Keratinocyte (primary cell): ENCODE results near the gene ERVH48-1. TPM values are rescaled to one million over a fixed set of nuclear protein-coding genes. Genes with fewer than 3 reads are reported as not detected.
"Not testable (repeated sequence)": the region's sequence is repeated elsewhere in the genome, so short reads cannot be mapped to it uniquely, and the experiment has no call there.

Source experiments
- DNase-seq: peaks from one replicate; pipeline ENCODE4 v3.0.0-alpha.2; 2011; ENCODE audit warnings: low read depth, missing footprints, low spot score
- FAIRE-seq: peaks from 2 replicates; lab custom pipeline; 2011; peaks lifted over from hg19 to GRCh38; lab: Jason Lieb, UNC
- H2AFZ ChIP-seq: 2 replicates; pipeline ENCODE4 v1.6.0; 2012; ENCODE audit warnings: low read length, control low read depth, inconsistent platforms; ENCODE audit not compliant: control insufficient read depth
- H3K27ac ChIP-seq: 2 replicates; pipeline ENCODE4 v1.5.1; 2011; ENCODE audit warnings: low read length; ENCODE audit not compliant: control insufficient read depth, insufficient read depth
- H3K27me3 ChIP-seq: 3 replicates; pipeline ENCODE4 v1.6.0; 2011; ENCODE audit warnings: low read length; ENCODE audit not compliant: control insufficient read depth, insufficient read depth; ENCODE audit errors: extremely low read depth
- H3K36me3 ChIP-seq, 2 experiments: 2 replicates in 1 of 2; 3 replicates in 1 of 2; pipeline ENCODE4 v1.5.1; 2011; ENCODE audit warnings: low read length in 2 of 2, mild to moderate bottlenecking in 1 of 2; ENCODE audit not compliant: control insufficient read depth in 2 of 2, insufficient read depth in 2 of 2; ENCODE audit errors: extremely low read depth in 1 of 2
- H3K4me1 ChIP-seq: 3 replicates; pipeline ENCODE4 v1.5.1; 2011; ENCODE audit warnings: low read length; ENCODE audit not compliant: control insufficient read depth, insufficient read depth; ENCODE audit errors: extremely low read depth
- H3K4me2 ChIP-seq: 3 replicates; pipeline ENCODE4 v1.6.0; 2011; ENCODE audit warnings: low read depth, low read length; ENCODE audit not compliant: control insufficient read depth, insufficient read depth; ENCODE audit errors: extremely low read depth
- H3K4me3 ChIP-seq, 3 experiments: fragments of 200-600 bp in 1 of 3; sonication (generic) in 1 of 3; 2 replicates in 2 of 3; 3 replicates in 1 of 3; pipeline ENCODE4 v1.5.1; 2011 to 2016; ENCODE audit warnings: low read length in 3 of 3, mild to moderate bottlenecking in 3 of 3, control low read depth in 2 of 3, inconsistent platforms in 1 of 3, low read depth in 1 of 3, mixed read lengths in 1 of 3, mixed run types in 1 of 3, moderate library complexity in 1 of 3; ENCODE audit not compliant: control insufficient read depth in 2 of 3, insufficient read depth in 2 of 3; ENCODE audit errors: extremely low read depth in 1 of 3
- H3K79me2 ChIP-seq: 2 replicates; pipeline ENCODE4 v1.6.0; 2012; ENCODE audit warnings: low read length; ENCODE audit not compliant: control insufficient read depth, insufficient read depth
- H3K9ac ChIP-seq: 3 replicates; pipeline ENCODE4 v1.6.0; 2011; ENCODE audit warnings: low read length; ENCODE audit not compliant: control insufficient read depth, insufficient read depth; ENCODE audit errors: extremely low read depth
- H3K9me1 ChIP-seq: 3 replicates; pipeline ENCODE4 v1.6.0; 2011; ENCODE audit warnings: low read length; ENCODE audit not compliant: control insufficient read depth, insufficient read depth; ENCODE audit errors: extremely low read depth
- H3K9me3 ChIP-seq: 2 replicates; pipeline ENCODE4 v1.5.1; 2012; ENCODE audit warnings: low read depth, low read length; ENCODE audit not compliant: control insufficient read depth
- H4K20me1 ChIP-seq: 3 replicates; pipeline ENCODE4 v1.6.0; 2011; ENCODE audit warnings: low read length; ENCODE audit not compliant: control insufficient read depth, insufficient read depth; ENCODE audit errors: extremely low read depth
- CTCF ChIP-seq, 3 experiments: IDR thresholded peaks in 1 of 3; conservative IDR thresholded peaks in 1 of 3; optimal IDR thresholded peaks in 1 of 3; 2 replicates in 2 of 3; 3 replicates in 1 of 3; pipeline versions ENCODE3 to v1.5.1; 2011; ENCODE audit warnings: low read length in 3 of 3, mild to moderate bottlenecking in 3 of 3, moderate library complexity in 2 of 3, control low read depth in 1 of 3, inconsistent platforms in 1 of 3; ENCODE audit not compliant: insufficient read depth in 2 of 3; ENCODE audit errors: extremely low read depth in 1 of 3
- EZH2 ChIP-seq: IDR thresholded peaks from one replicate; pipeline ENCODE4 v1.6.1; 2012; ENCODE audit warnings: inconsistent platforms, mild to moderate bottlenecking, low read length, moderate library complexity
- dilution Hi-C: fragments of 300-500 bp; cut with MboI; formaldehyde crosslinking; loops from one replicate; pipeline ENCODE4 v1.7.0; 2020; ENCODE audit warnings: low sequenced_read_pairs; ENCODE audit not compliant: extremely low pct_ligation_motif_present
- polyA plus RNA-seq, 5 experiments: library from polyadenylated mRNA; depleted of rRNA in 3 of 5; stranded (reverse) in 3 of 5; stranded (forward) in 1 of 5; unstranded in 1 of 5; fragments of >200 nt; gene quantifications; 1 replicate in 1 of 5; 2 replicates in 3 of 5; 3 replicates in 1 of 5; pipeline versions ENCODE4 v1.2.1 to v1.2.3, GENCODE V29; 2011 to 2012; ENCODE audit warnings: missing spikeins in 2 of 5, low read depth in 1 of 5, low replicate concordance in 1 of 5

Gene ERVH48-1
- polyA plus RNA-seq, 1 donor (not counting 4 experiments of a cell fraction or from before 2014, with no cell fraction given), result 0.03 TPM

- Histone ChIP-seq H3K27me3 (no peaks in the 10 kb centered on the region), H3K36me3 (no peaks in the 10 kb centered on the region), H3K9ac (no peak overlapping the region), H3K9me3 (no peaks in the 10 kb centered on the region), H3K9me1 (no peaks in the 10 kb centered on the region), H3K4me1 (peaks cover 4% of the 10 kb centered on the region), H3K4me3 (no peak overlapping the region), H2AFZ (no peak overlapping the region), H4K20me1 (no peaks in the 10 kb centered on the region), H3K79me2 (no peaks in the 10 kb centered on the region), H3K27ac (no peak overlapping the region), H3K4me2 (no peak overlapping the region)
- TF ChIP-seq CTCF (optimal IDR thresholded peaks at IDR 0.05 in 1 of 3, IDR thresholded peaks at IDR 0.05 in 1 of 3, conservative IDR thresholded peaks at IDR 0.05 in 1 of 3; ENCODE audit: extremely low read depth in 1 of 3, insufficient read depth in 2 of 3, low read length in 3 of 3) (no peak), EZH2 (no peak)
- FAIRE-seq (no peak), DNase-seq (no peak)
- dilution Hi-C loops, result no loop called here
Observed at GRCh38 chr21:42929969-42930368, 4.5 kb upstream of the ERVH48-1 start.

- FAIRE-seq, H3K4me2 ChIP-seq, H3K9ac ChIP-seq, dilution Hi-C loops, H3K36me3 ChIP-seq, H2AFZ ChIP-seq, H3K9me3 ChIP-seq, H3K4me3 ChIP-seq, DNase-seq, H3K9me1 ChIP-seq, H3K27me3 ChIP-seq, H3K79me2 ChIP-seq, H3K27ac ChIP-seq, H4K20me1 ChIP-seq, H3K4me1 ChIP-seq: not testable (repeated sequence)
Observed at GRCh38 chr21:42927474-42928200, 2.2 kb upstream of the ERVH48-1 start.

GRCh38 chr21:42924433-42924751 lies 1.0 kb downstream of the ERVH48-1 start:
- Histone ChIP-seq H3K27me3 (no peaks in the 10 kb centered on the region), H3K27ac (peak overlapping the region; percentile 42), H2AFZ (peak overlapping the region; percentile 78), H3K9me1 (no peaks in the 10 kb centered on the region), H3K9ac (peak overlapping the region; percentile 35), H4K20me1 (no peaks in the 10 kb centered on the region), H3K79me2 (no peaks in the 10 kb centered on the region), H3K4me3 (no peak overlapping the region), H3K36me3 (no peaks in the 10 kb centered on the region), H3K4me1 (peaks cover 4% of the 10 kb centered on the region), H3K4me2 (no peak overlapping the region), H3K9me3 (no peaks in the 10 kb centered on the region)
- TF ChIP-seq CTCF (optimal IDR thresholded peaks at IDR 0.05 in 1 of 3, IDR thresholded peaks at IDR 0.05 in 1 of 3, conservative IDR thresholded peaks at IDR 0.05 in 1 of 3; ENCODE audit: extremely low read depth in 1 of 3, insufficient read depth in 2 of 3, low read length in 3 of 3) (no peak), EZH2 (no peak)
- FAIRE-seq, result no peak
- dilution Hi-C loops, result no loop called here
- no peak for DNase-seq
